Measurements from ENCODE around the gene MSTO1. TPM values are rescaled to one million over a fixed set of nuclear protein-coding genes. Genes with fewer than 3 reads are reported as not detected.
A peak's percentile ranks its signal among the peaks of the same experiment; 100 is the strongest.
"Not testable (repeated sequence)": the region's sequence is repeated elsewhere in the genome, so short reads cannot be mapped to it uniquely, and the experiment has no call there.

Gene MSTO1
- polyA plus RNA-seq (2013, experiment 1 of 4), result 58.0 TPM
- 57.0 TPM for polyA plus RNA-seq (2013, experiment 2 of 4)
- 45.9 TPM for polyA plus RNA-seq (2013, experiment 3 of 4)
- 44.3 TPM for polyA plus RNA-seq (2013, experiment 4 of 4)

DNA sequence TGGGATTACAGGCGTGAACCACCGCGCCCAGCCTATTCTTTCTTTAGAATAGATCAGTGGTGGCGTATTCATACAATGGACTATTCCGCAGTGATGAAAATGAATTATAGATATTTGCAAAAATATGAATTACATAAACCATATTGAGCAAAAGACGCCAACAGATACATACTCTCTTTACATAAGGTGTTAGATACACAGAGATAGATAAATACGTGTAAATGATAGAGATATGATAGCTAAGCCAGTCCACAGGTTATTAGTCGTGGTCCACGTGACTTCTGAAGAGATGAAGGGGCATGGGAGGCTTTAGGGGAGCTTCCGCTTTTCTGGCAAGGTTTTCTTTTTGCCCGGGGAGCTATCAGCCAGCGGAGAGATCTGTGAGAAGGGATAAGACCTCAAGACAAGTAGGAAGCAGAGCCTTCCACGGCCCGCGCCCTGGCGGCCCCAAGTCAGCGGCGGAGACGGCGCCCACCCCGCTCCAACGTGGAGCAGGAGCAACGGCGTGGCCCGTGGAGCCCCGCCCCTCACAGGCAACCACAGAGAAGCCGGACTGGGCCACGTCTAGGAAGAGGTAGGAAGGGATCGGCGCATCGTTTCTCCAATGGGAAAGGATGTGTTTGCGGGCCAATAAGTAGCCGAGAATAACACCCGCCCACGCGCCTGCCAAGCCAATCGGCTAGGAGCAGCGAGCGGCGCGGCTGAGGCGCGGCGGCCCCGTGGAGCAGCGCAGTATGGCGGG, at the start of gene MSTO1:
MSTO1 (plus strand) TSS at position 704 of the 742 bp plus-strand sequence; CDS start at position 735, 31 bp downstream.
- WGBS, 2 experiments, result 10 to 11% methylated on average over 31 to 33 of the region's 47 CpGs
- Histone ChIP-seq H3K4me3 (ENCODE audit: insufficient read depth, low read depth, low read length) (peak within 1 kb of the TSS; percentile 64), H3K4me1 (ENCODE audit: control insufficient read depth, insufficient read depth, low read length) (no peaks in the 10 kb centered on the region), H3K9me3 (ENCODE audit: control insufficient read depth, low read length) (no peaks in the 10 kb centered on the region), H3K27me3 (ENCODE audit: control insufficient read depth, insufficient read depth, low read length, poor library complexity, severe bottlenecking) (no peaks in the 10 kb centered on the region), H3K36me3 (ENCODE audit: control insufficient read depth, insufficient read depth, low read length) (peaks cover 5% of the 10 kb centered on the region), H3K27ac (ENCODE audit: insufficient read depth, low read depth, low read length, poor library complexity, severe bottlenecking) (peak within 1 kb of the TSS; percentile 18)

DNA sequence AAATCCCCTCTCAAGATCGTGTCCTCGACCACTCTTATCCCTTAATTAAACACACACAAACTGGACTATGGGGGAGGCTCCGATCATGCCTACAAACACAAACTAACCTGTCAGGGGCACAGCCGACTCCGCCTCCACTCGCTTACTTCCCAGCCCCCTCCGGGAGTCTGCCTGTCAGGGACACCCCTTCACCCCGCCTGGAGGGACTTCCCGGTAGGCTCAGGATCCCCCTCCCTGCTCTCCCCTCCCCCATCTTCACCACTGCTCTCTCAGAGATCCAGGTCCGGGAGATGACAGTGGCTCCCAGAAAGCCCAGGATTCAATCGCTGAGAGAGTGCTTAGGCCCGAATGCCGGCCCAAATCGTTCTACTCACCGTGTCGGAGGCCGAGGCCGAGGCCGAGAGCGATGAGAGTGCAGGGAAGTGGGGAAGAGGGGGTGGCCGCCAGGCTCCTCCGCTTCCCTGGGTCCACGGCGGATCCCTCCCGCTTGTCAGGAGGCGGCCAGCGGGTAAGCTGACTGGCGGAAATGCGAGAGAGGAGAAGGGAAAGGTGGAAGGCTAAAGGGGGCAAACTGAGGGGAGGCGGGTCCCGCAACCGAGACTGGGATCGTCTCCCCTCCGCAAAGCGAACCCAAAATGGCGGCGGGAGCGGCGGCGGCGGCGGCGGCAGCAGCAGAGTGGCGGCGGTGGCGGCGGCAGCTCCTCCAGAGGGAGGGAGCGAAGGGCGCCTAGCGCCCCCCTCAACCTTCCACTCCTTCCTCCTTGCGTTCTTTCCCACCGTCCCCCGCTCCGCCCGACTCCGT, 48.0 kb upstream of the MSTO1 start:
- Histone ChIP-seq H3K4me3 (ENCODE audit: insufficient read depth, low read depth, low read length) (peak overlapping the region; percentile 84), H3K27ac (ENCODE audit: insufficient read depth, low read depth, low read length, poor library complexity, severe bottlenecking) (peak overlapping the region; percentile 98)
- H3K27me3 ChIP-seq (ENCODE audit: control insufficient read depth, insufficient read depth, low read length, poor library complexity, severe bottlenecking); H3K36me3 ChIP-seq (ENCODE audit: control insufficient read depth, insufficient read depth, low read length); H3K4me1 ChIP-seq (ENCODE audit: control insufficient read depth, insufficient read depth, low read length); H3K9me3 ChIP-seq (ENCODE audit: control insufficient read depth, low read length): not testable (repeated sequence)
- WGBS, 2 experiments, result 0% methylated on average over 49 of the region's 56 CpGs

DNA sequence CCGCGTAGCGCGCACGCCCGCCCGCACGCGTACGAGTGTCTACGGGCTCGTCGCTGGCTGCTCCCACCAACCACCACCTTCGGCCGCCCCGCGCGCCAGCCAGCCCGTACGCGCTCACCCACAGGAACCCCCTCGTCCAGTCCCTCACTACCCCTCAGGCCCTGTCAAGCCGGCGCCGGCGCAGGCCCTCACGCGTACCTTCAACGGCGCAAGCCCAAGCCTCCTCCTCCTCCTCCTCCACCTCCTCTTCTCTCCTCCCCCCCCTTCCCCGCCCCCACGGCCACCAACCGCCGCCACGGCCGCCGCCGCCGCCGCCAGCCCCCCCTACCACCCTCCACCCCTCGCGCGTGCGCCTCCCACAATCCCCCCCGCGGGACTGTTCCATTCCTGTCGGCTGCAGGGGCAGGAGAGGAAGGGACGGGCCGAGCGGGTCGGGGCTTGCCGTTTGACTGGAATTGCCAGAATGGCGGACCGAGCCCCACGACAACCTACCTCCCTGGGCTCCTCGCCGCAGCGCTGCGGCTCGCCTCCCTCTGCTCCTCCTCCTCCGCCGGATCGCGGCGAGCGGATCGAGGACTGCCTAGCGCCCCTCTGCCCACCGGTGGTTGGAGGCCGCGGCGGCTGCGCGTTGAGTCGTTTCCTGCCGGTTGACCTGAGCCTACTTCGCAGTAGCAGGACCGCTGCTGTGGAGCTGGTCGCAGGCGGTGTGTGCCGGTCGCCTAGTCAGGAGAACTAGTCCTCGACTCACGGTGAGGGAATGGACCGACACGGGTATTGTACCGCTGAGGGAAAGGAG, 47.2 kb upstream of the MSTO1 start, which contains the start of gene ASH1L:
ASH1L (minus strand) TSS at position 223 of the 796 bp plus-strand sequence. CDS start 41,284 bp downstream, outside the sequence.
- H3K4me1 ChIP-seq (ENCODE audit: control insufficient read depth, insufficient read depth, low read length), result no peaks in the 10 kb centered on the region
- H3K27ac ChIP-seq (ENCODE audit: insufficient read depth, low read depth, low read length, poor library complexity, severe bottlenecking), result peak within 1 kb of the TSS; percentile 98
- peak within 1 kb of the TSS; percentile 84 for H3K4me3 ChIP-seq (ENCODE audit: insufficient read depth, low read depth, low read length)
- WGBS, 2 experiments, result 0% methylated on average over 74 to 80 of the region's 87 CpGs
- H3K9me3 ChIP-seq (ENCODE audit: control insufficient read depth, low read length), result no peaks in the 10 kb centered on the region
- H3K36me3 ChIP-seq (ENCODE audit: control insufficient read depth, insufficient read depth, low read length), result no peaks in the 10 kb centered on the region
- H3K27me3 ChIP-seq (ENCODE audit: control insufficient read depth, insufficient read depth, low read length, poor library complexity, severe bottlenecking), result no peaks in the 10 kb centered on the region

DNA sequence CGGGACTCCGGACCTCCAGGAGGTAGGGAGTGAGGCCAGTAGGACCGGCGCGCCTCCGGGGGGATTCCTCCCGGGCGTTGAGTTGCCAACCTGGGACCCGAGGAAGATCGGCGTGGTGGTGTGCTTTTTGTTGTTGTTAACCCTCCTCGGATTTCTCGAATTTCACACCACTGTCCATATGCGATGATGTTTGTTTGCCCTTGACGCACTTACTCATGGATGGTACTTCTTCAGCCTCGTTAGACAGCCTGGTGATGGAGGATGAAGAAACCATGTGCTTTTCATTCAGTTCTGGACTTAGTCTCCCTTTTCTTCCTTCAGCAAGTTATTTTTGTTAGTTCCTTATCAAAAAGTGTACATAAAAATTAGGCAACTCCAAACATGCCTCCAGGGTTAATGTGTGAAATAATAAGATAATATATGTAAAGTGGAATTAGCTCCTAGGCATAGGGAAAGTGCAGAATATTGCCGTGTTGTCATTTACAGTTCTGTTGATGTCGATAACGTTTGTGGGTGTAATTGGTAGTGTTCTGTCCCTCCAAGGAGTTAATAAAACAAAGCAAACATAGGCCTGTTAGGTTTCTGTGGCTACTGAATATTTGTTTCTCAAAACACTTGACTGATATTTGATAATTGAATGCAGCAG, 46.5 kb upstream of the MSTO1 start:
- H3K9me3 ChIP-seq (ENCODE audit: control insufficient read depth, low read length); H3K36me3 ChIP-seq (ENCODE audit: control insufficient read depth, insufficient read depth, low read length); H3K4me1 ChIP-seq (ENCODE audit: control insufficient read depth, insufficient read depth, low read length); H3K27me3 ChIP-seq (ENCODE audit: control insufficient read depth, insufficient read depth, low read length, poor library complexity, severe bottlenecking): not testable (repeated sequence)
- peak overlapping the region; percentile 84 for H3K4me3 ChIP-seq (ENCODE audit: insufficient read depth, low read depth, low read length)
- peak overlapping the region; percentile 98 for H3K27ac ChIP-seq (ENCODE audit: insufficient read depth, low read depth, low read length, poor library complexity, severe bottlenecking)
- 1% methylated on average over 19 of the region's 19 CpGs for WGBS, 2 experiments

DNA sequence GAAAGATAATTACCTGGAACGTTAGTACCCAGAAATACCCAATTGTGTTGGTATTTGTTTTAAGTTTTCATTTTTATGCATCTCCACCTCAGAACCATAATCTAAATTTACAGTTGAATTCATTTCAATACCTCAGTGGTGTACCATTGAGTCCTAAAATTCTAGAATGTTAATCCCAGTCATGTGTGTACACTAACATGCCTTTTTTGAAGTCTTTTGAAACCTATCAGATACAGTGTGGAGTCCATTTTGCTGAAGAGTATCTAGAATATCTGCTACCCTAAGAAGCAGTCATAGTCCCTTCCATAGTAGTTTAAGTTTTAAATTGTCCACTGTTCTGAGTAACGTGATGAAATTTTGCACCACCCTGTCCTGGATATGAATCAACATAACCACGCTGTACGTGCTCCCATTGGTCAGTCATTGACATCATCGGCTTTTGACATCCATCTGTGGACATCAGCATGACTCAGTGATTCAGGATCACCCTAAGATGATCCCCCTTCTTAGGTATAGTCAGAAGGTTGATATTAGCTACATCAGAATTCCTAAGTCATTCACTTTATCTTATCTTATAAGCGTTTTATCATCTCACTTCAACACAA, 39.9 kb upstream of the MSTO1 start:
- Histone ChIP-seq H3K27ac (ENCODE audit: insufficient read depth, low read depth, low read length, poor library complexity, severe bottlenecking) (no peak overlapping the region), H3K4me1 (ENCODE audit: control insufficient read depth, insufficient read depth, low read length) (no peaks in the 10 kb centered on the region), H3K9me3 (ENCODE audit: control insufficient read depth, low read length) (no peaks in the 10 kb centered on the region), H3K27me3 (ENCODE audit: control insufficient read depth, insufficient read depth, low read length, poor library complexity, severe bottlenecking) (no peaks in the 10 kb centered on the region), H3K36me3 (ENCODE audit: control insufficient read depth, insufficient read depth, low read length) (no peaks in the 10 kb centered on the region), H3K4me3 (ENCODE audit: insufficient read depth, low read depth, low read length) (no peak overlapping the region)
- 97 to 98% methylated on average over 4 to 6 of the region's 6 CpGs for WGBS, 2 experiments

DNA sequence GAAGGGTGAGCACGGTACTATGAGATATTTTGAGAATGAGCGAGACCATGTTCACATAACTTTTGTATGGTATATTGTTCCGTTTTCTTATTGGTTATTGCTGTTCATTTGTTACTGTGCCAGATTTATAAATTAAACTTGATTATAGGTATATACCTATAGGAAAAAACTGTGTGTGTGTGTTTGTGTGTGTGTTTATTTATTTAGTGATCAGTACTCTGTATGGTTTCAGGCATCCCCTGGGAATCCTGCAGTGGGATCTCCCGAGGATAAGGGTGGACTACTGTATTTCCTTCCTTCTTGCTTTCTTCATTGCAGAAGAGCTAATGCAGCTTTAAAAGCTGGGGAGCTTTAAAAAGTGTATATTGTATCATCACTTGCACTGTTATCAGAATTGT, 39.4 kb upstream of the MSTO1 start:
- Histone ChIP-seq H3K27ac (ENCODE audit: insufficient read depth, low read depth, low read length, poor library complexity, severe bottlenecking) (no peak overlapping the region), H3K4me1 (ENCODE audit: control insufficient read depth, insufficient read depth, low read length) (no peaks in the 10 kb centered on the region), H3K36me3 (ENCODE audit: control insufficient read depth, insufficient read depth, low read length) (no peaks in the 10 kb centered on the region), H3K9me3 (ENCODE audit: control insufficient read depth, low read length) (no peaks in the 10 kb centered on the region), H3K4me3 (ENCODE audit: insufficient read depth, low read depth, low read length) (no peak overlapping the region), H3K27me3 (ENCODE audit: control insufficient read depth, insufficient read depth, low read length, poor library complexity, severe bottlenecking) (no peaks in the 10 kb centered on the region)
- 95 to 98% methylated on average over 4 of the region's 4 CpGs for WGBS, 2 experiments

DNA sequence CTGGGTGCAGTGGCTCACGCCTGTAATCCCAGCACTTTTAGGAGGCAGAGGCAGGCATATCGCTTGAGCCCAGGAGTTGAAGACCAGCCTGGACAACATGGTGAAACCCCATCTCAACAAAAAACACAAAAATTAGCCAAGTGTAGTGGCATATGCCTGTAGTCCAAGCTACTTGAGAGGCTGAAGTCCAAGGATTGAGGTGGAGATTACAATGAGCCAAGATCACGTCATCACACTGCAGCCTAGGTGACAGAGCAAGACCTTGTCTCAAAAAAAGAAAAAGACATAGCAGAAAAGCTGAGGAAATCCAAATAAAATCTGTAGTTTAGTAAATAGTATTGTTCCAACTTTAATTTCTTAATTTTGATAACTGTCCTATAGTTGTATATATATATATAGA, 35.9 kb upstream of the MSTO1 start:
- no peaks in the 10 kb centered on the region for H3K36me3 ChIP-seq (ENCODE audit: control insufficient read depth, insufficient read depth, low read length)
- WGBS, 2 experiments, result 87 to 96% methylated on average over 3 of the region's 3 CpGs
- no peaks in the 10 kb centered on the region for H3K4me1 ChIP-seq (ENCODE audit: control insufficient read depth, insufficient read depth, low read length)
- no peaks in the 10 kb centered on the region for H3K9me3 ChIP-seq (ENCODE audit: control insufficient read depth, low read length)
- H3K4me3 ChIP-seq (ENCODE audit: insufficient read depth, low read depth, low read length), result no peak overlapping the region
- H3K27ac ChIP-seq (ENCODE audit: insufficient read depth, low read depth, low read length, poor library complexity, severe bottlenecking), result no peak overlapping the region
- H3K27me3 ChIP-seq (ENCODE audit: control insufficient read depth, insufficient read depth, low read length, poor library complexity, severe bottlenecking), result no peaks in the 10 kb centered on the region

DNA sequence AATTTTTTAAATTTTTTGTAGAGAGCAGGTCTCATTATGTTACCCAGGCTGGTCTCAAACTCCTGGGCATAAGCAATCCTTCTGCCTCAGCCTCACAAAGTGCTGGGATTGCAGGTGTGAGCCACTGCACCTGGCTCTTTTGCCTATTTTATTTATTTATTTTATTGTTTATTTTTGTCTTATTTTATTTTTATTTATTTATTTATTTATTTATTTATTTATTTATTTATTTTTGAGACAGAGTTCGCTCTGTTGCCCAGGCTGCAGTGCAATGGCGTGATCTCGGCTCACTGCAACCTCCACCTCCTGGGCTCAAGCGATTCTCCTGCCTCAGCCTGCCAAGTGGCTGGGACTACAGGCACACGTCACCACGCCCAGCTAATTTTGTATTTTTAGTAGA, 34.4 kb upstream of the MSTO1 start:
- not testable (repeated sequence) for H3K27me3 ChIP-seq (ENCODE audit: control insufficient read depth, insufficient read depth, low read length, poor library complexity, severe bottlenecking); H3K27ac ChIP-seq (ENCODE audit: insufficient read depth, low read depth, low read length, poor library complexity, severe bottlenecking); H3K4me3 ChIP-seq (ENCODE audit: insufficient read depth, low read depth, low read length); H3K36me3 ChIP-seq (ENCODE audit: control insufficient read depth, insufficient read depth, low read length); H3K4me1 ChIP-seq (ENCODE audit: control insufficient read depth, insufficient read depth, low read length); H3K9me3 ChIP-seq (ENCODE audit: control insufficient read depth, low read length)
- WGBS, 2 experiments, result 95 to 98% methylated on average over 6 of the region's 6 CpGs

DNA sequence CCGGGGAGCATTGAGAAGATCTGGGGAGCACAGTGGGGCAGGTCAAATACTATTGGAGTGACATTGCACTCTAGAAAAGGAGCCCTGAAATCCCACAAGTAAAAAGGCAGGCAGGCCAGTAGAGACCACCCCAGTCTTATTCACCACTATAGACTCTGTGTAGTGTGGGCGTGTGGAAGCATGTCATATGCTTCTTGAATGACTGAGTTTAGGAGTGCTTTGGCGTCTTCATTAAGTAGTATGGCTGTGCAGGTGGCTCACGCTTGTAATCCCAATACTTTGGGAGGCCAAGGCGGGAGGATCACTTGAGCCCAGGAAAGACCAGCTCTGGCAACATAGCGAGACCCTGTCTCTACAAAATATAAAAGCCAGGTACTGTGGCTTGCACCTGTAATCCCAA, 26.2 kb upstream of the MSTO1 start:
- WGBS, 2 experiments, result 89 to 98% methylated on average over 5 of the region's 6 CpGs
- not testable (repeated sequence) for H3K4me3 ChIP-seq (ENCODE audit: insufficient read depth, low read depth, low read length); H3K27ac ChIP-seq (ENCODE audit: insufficient read depth, low read depth, low read length, poor library complexity, severe bottlenecking); H3K9me3 ChIP-seq (ENCODE audit: control insufficient read depth, low read length); H3K36me3 ChIP-seq (ENCODE audit: control insufficient read depth, insufficient read depth, low read length); H3K27me3 ChIP-seq (ENCODE audit: control insufficient read depth, insufficient read depth, low read length, poor library complexity, severe bottlenecking); H3K4me1 ChIP-seq (ENCODE audit: control insufficient read depth, insufficient read depth, low read length)
